GM21619 (cell line): ENCODE data around the gene DLEC1.
"Not testable (repeated sequence)": the region's sequence is repeated elsewhere in the genome, so short reads cannot be mapped to it uniquely, and the experiment has no call there.

Experiments used
- ATAC-seq: cut with Tn5 transposase; IDR thresholded peaks from one replicate; pipeline ENCODE4 v1.9.1; 2021; ENCODE audit not compliant: unreplicated experiment

Gene DLEC1

DNA sequence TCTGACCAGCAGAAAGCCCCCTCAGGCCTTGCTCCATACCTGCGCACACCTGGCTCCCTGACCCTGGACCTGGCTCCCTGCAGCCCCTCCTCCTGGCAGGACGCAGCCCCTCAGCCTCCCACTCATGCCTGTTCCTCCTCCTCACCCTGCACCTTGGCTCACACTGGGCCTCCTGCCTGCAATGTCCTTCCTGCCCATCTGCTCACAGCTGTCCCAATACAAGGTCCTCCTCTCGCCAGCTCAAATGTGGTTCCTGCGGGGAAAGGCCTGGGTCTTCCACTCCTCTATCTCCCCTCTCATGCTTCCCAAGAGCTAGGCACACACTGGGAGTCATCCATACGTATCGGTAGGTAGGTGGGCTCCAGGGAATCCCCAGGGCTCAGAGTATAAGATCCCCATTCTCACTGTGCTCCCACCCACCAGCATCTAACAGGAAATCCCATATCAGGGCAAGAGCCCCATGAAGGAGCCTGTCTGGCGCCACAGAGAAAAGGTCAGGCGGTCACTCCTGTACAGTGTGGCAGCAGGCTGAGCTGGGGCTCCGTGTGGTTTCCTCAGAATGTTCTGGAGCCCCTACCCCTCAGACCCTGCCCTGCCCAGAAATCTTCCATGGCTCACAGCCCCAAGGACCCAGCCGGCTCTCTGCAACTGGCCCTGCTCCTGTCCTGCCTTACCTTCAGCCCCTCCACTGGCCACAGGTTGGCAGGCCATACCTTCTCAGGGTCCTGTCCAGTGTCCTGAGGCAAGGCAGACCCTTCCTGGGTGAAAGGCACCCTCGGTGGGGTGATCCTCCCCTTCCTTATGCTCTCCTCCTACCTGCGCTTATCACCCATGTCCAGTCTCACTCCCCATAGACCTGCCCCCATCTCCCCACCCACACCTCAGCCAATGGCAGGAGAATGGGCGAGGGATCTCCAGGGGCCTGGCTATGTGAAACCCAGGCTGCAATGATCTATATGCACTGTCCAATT lies 20.4 kb upstream of the DLEC1 start:
- no peak for ATAC-seq

DNA sequence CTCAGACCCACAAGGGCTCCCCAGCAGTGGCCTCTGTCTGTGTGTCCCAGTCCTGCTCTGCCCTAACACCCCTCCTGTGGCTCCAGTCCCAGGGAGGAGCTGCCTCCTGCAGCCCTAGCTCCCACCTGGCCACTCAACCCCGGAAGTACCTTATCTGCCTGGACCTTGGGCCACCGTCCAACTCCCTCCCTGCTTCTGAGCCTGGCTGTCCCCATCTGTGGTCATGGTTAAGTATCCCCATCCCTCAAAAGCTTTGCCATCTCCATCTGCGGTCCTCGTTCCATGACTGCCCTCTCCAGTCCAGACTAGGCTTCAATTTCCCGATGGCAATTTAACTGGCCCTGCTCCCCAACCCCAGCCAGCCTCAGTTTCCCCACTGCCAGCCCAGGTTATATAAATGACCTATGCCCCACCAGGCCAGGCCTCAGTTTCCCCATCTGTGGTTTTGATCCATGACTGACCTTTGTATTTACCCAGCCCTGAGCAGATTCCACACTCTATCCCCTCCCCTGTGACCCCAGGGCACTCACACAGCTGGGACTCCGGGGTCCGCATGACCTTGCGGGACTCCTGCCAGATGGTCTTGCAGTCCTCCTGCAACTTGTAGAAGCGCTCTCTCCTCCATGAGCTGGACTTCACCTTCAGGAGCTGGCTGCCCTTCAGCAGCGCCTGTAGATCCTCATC lies 19.2 kb upstream of the DLEC1 start:
- no peak for ATAC-seq

DNA sequence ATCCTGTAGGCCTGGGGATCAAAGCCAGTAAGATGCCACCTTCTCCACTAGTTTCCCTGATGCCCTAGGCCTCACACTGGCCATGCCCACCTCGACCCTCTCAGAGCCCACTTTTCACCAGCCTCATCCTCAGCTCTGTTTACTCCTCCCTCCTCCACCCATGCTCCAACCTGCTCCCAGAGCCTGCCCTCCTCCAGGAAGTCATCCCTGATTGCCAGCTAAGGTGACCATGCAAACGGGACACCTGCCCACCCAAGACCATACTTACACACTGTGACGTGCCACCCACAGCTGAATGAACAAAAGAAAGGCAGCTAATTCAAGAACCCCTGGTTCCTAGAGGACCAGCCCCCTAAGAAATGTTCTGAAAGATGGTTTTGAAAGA lies 18.7 kb upstream of the DLEC1 start:
- no peak for ATAC-seq

DNA sequence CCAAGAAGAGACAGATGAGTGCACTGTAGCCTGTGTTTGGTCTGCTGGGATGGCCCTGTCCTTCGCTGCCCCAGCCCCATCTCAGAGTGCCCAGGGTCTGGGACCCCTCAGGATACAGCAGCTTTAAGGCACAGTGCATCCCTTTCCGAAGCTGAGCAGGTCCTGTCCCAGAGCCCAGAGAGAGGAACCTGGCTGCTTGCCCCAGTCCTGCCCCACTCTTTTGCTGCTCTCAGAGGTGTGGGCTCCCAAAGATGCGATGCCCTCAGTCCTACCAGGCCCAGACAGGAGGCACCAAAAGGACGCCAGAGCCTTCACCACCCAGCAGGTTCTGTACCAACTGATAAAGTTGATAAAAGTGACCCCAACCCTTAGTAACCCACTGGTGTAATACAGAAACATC lies 17.8 kb upstream of the DLEC1 start:
- ATAC-seq = no peak

DNA sequence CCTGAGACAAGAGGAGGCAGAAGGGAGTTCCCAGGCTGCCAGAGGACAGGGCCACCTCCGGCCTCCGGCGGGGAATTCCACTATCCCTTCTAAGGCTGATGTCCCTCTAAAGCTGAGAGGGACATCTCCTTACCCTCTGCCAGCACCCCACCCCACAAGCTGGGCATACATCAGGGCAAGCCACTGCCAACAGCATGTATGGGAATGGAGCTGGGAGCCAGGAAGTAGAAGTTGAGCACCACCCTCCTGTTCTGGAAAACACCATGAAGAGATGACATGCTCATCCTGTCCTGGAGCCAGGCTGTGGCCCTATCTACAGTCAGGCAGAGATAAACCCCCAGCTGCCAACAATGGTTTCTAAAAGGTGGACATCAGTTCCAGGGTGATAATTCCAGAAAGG lies 16.7 kb upstream of the DLEC1 start:
- ATAC-seq = no peak

DNA sequence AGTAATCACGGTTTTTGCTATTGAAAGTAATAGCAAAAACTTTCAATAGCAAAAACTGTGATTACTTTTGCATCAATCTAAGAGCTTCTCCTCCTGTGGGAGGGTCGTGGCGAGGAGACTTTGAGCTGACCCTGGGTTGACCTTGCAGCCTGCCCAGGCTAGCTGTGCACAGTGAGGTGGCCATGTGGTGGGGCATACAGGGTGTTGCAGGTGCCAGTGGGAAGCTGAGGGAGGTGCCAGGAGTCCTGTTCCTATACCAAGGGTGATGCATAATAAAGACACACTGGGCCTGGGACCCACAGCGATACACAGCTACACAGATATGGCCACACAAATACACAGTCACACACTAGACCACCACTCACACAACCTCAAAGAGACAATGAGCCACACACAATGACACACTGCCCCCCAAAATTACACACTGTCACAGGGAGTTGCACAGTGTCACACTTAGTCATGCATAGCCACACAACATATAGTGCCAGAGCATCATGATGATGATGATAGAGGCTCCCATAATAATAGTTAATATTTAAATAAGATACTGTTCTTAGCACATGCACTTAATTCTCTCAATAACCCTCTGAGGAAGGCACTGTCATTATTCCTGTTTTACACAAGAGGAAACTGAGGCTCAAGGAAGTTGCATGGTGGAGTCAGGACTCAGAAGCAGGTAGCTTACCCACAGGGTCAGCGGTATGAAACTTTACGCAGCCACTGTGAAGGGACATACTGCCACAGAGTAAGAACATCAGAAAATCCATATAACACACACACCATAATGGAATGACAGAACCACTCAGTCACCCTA lies 15.9 kb upstream of the DLEC1 start:
- ATAC-seq = no peak

DNA sequence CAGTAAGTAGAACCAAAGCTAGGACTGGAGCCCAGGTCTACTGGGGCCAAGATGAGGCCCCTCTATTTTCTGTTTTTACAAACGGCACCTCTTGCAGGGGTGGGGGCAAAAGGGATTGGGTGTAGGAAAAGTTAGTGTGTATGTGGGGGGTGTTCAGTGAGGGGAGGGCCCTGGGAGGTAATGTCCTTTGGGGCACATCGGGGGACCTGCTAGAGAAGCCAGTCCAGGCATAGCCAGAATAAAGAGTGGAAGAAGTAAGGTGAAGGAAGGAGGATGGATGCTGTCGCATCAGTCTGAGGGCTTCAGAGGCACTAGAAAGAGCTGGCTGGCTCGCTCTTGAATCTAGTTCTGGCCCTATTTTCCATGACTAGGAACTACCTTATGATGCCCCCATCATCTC lies 12.2 kb upstream of the DLEC1 start:
- no peak for ATAC-seq

DNA sequence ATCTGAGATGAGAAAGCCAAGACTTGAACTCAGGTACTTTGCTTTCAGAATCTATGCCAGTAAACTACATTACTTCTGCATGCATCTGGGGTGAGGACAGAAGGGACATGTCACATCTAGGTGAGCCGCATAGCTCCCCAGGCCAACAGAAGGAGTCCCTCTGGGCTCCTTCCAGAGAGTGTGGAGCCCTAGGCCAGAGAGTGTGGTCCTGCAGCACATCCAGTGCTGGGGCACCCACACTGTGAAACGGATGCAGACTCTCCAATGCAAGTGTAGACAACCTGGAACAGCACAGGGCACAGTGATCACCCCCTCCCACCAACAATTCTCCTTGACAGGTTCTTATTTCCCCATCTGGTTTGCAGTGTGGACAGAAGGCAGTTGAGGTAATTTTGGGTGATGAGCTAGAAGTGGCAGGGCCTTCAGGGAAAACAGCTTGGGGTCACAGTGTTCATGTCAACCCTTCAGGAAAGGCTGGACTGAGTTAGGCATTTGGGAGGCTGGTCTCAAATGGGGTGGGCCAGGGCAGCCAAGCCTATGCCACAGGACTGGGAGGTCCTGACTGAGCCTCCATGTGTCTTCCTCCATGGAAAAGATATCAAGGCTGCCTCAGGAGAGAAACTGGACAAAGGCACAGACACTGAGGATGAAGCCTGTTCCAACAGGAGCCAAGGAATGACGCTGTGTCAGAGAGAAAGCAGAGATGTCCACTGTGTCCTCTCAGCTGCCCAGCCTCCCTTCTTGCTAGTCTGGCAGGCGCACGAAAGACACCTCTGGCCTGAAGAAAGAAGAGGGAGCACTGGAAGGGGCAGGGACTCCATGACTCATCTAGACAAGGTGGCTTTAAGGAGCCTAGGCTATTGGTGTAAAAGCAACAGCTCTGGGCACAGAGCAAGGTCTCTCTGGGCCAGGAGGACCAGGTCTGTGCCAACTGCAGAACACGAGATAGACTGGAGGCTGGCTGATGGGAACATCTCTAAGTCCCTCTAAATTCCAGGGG lies 11.2 kb upstream of the DLEC1 start:
- no peak for ATAC-seq

DNA sequence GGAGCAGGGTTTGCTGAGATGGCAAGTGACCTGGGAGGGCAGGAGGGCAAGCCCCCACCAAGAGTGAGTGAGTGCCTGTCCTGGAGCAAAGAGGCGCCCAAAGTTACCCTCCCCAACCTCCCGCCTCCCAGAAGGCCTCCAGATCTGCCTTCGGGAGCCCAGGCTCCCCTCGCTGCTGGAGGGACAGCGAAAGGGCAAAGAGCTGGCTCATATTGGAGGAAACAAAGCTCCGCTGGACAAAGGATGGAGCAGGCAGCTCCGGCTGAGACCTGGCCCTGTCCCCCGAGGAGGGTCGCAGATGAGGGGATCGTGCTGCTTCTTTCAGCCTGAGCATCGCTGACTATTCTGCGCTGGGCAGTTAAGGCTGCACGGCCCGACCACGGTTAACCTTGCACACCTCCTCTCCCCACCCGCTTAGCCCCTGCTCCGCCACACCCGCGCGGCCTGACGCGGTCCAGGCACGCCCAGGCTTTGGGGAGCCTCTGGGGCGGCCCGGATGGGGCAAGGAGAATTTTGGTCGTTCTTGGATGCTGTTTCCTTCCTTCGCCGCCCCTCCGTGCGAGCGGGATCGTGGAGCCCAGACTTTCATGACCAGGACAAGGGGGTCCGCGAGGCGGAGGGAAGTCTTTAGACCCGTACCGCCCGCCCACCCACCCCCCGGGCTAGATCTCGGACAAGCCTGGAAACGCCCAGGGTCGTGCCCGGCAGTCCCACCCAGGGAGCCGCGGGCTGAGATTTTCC lies 10.2 kb upstream of the DLEC1 start:
- no peak for ATAC-seq

DNA sequence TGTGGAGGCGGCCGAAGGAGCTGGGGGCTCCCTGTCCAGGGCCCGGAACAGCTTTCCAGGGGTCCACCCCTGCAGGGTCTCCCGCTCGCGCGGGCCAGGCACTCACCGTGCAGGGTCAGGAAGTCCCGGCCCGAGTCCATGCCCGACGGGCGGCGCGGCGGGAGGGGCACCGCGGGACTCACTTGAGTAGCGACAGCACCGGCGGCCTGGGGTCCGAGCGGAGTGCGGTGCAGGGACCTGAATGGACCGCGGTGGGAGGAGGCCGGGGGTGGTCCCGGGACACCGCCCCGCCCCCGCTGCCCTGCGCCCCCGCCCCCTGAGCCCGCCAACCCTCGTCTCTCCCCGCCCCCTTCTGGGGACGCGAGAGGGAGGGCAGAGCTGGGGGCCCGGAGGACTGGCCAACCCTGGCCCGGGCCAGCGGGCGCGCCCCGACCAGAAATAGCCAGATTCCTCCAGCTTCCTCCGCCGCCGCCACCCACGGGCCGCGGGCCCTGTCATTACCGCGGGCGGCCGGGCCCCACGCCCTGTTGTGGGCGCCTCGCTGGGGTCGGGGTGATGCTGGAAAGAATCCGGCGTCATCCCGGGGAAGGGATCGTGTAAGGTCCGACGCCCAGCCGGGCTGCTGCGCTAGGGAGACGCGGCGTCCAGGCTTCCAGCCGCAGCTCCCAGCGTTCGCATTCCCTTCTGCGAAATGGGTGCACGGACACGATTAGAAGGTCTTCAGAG lies 9.4 kb upstream of the DLEC1 start, which contains the start of gene PLCD1:
TSS of gene PLCD1 (minus strand) at position 243 of the 726 bp plus-strand sequence. CDS start at position 140, 103 bp downstream.
- ATAC-seq = no peak

DNA sequence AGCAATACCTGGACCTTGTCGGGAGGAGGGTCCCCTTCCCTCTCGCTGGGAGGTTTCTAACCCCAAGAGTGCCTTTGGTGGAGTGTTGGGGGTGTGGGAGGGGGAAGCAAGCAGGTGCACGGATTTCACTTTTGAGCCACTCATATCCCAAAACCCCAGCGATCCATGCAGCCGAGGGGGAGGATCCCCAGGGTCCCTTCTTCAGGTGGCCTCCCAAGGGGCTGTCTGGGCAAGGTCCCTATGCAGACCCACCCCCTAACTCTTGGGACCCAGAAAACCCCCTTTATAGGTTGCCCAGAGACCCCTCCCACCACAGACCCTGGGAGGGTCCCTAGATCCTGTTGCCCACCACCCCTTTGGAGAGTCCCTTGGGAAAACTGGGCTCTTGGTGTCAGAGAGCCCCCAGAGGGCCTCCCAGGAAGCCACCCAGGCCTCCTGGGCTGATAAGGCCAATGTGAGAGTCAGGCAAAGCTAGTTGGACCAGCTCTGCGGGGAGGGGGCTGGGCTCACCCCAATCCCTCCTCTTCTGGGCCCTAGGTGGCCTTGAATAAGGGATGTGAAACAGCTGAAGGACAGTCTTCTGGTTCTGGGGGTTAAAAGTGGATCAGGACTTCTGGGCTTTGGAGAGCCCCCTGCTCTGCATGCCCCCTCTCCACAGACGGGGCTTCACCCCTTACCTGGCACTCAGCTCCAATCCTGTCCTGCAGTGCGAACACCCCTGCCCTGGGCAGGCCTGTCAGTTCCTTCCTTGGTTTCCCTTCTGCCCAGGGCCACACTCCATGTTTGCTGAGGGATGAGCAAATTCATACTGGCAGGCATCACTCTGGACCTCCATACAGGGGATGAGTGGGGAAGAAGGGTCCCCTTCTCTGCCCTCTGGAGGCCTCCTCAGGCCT lies 8.6 kb upstream of the DLEC1 start:
- no peak for ATAC-seq

DNA sequence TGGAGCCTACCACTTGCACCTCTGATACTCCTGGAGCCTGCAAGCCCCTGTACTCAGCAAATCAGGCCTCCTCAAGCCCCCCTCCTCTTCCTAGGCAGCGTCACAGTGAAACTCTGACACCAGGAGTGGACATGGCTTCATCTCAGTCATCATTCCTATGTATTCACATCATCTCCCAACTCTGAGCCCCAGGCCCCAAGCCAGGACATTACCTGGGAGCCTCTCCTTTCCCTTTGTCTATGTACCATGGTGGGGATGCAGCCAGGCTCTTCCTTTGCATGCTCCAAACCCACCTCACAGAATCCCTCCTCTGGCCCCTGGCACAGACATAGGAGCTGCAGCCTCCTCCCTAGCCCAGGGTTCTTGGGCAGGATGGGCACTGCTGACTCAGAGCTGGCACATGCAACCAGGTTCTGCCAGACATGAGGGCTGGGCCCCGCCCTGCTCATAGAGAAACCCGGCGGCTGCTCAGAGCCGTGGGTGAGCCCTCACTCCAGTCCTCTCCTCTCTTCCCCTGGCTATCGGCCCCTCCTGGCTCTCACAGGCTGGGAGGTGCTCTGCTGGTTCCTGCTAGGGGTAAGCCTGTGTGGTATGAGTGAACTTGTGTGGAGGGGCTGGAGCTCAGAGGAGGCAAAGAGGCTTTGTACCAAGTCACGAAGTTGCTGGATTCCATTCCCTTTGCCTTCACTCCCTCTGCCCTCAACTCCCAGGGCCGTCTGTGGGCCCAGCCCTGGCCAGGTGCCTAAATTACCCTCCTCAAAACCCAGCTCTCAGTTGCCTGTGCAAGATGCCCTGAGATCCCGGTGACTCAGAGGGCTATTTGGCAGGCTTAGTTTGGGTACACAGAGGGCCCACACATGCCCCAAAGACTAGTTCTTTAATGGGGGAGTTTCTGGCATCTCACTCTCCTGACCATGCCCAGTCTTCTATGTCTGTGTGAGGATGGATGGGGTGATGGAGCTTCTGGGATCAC lies 7.7 kb upstream of the DLEC1 start:
- ATAC-seq = no peak

DNA sequence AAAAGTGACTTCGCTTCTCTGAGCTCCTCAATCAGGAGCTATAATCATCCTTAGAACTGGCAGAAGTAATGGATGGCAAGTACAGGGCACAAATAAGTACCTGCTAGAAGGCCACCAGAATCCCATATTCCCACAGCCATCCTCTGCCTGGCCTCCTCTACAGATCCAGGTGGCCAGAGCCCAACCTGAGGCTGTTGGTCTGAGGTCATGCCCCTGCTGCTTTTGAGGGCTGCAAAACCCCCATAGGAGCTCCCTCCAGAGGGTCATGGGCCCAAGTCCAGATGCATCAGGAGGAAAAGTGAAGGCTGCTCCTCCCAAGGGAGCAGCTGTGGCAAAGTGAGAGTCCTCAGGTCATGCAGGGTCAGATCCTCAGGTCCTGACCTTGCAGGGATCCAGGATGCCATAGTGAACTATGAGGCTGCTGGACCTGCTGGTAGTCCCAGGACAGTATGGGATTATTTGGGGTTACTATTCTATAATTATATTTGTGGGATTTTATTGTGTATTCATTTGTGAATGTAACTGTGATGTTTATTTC lies 6.6 kb upstream of the DLEC1 start:
- no peak for ATAC-seq

DNA sequence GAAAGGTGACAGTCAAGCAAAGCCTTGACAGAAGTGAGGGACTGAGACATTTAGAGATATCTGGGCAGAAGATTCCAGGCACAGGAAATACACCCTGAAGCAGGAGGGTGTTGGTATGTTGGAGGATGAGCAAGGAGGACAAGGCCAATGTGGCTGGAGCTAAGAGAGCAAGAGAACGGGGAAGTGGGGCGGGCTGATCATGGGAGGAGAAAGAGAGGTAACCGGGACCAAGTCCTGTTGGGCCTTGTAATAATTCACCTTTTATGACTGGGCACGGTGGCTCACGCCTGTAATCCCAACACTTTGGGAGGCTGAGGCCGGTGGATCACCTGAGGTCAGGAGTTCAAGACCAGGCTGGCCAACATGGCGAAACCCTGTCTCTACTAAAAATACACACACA lies 5.4 kb upstream of the DLEC1 start:
- not testable (repeated sequence) for ATAC-seq

DNA sequence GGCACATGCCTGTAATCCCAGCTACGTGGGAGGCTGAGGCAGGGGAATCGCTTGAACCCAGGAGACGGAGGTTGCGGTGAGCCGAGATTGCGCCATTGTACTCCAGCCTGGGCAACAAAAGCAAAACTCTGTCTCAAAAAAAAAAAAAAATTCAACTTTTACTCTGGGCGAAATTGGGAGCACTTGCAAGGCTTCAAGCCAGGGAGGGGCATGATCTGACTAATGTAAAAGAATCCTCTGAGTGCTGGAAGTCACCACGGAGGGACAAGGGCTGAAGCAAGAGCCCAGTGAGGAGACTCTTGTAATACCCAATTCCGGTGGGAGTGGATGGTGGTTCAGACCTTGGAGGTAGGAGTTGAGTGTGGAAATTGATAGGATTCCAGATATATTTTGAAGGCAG lies 4.7 kb upstream of the DLEC1 start:
- not testable (repeated sequence) for ATAC-seq

DNA sequence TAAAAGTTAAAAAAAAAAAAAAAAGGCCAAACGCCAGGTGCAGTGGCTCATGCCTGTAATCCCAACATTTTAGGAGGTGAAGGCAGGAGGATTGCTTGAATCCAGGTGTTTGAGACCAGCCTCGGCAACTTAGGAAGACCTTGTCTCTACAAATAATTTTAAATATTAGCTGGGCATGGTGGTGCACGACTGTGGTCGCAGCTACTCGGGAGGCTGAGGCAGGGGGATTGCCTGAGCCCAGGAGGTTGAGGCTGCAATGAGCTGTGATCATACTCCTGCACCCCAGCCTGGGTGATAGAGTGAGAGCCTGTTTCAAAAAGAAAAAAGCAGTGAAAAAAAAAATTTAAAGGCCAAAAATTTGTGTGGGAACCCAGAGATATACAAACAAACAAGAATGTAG lies 2.7 kb upstream of the DLEC1 start:
- ATAC-seq = no peak
